HG02852 (cell line): ENCODE measurements around the gene ANO6.

Experiments used
- ATAC-seq: cut with Tn5 transposase; IDR thresholded peaks from one replicate; pipeline ENCODE4 v1.9.1; 2021; ENCODE audit warnings: mild to moderate bottlenecking, moderate library complexity; ENCODE audit not compliant: unreplicated experiment

ANO6 gene

GRCh38 chr12:45276154-45276755, 60.4 kb downstream of the ANO6 start:
- ATAC-seq, result no peak

GRCh38 chr12:45278447-45278846, 62.6 kb downstream of the ANO6 start:
- no peak for ATAC-seq

GRCh38 chr12:45279931-45280830, 64.3 kb downstream of the ANO6 start:
- no peak for ATAC-seq

- ATAC-seq, result no peak
Observed at GRCh38 chr12:45281994-45282393, 66.1 kb downstream of the ANO6 start.

GRCh38 chr12:45282411-45282810, 66.5 kb downstream of the ANO6 start:
- ATAC-seq, result no peak

GRCh38 chr12:45284096-45284901, 68.4 kb downstream of the ANO6 start:
- ATAC-seq, result no peak

GRCh38 chr12:45285717-45286116, 69.8 kb downstream of the ANO6 start:
- no peak for ATAC-seq

GRCh38 chr12:45286621-45287020, 70.7 kb downstream of the ANO6 start:
- ATAC-seq, result no peak

- no peak for ATAC-seq
Observed at GRCh38 chr12:45289245-45290215, 73.6 kb downstream of the ANO6 start.

GRCh38 chr12:45290216-45290605, 74.3 kb downstream of the ANO6 start:
- no peak for ATAC-seq

GRCh38 chr12:45291518-45291917, 75.6 kb downstream of the ANO6 start:
- ATAC-seq, result no peak

- no peak for ATAC-seq
Observed at GRCh38 chr12:45292486-45293195, 76.7 kb downstream of the ANO6 start.

- no peak for ATAC-seq
Observed at GRCh38 chr12:45294906-45295305, 79.0 kb downstream of the ANO6 start.

GRCh38 chr12:45296046-45296586, 80.2 kb downstream of the ANO6 start:
- ATAC-seq, result no peak

- no peak for ATAC-seq
Observed at GRCh38 chr12:45298047-45298446, 82.2 kb downstream of the ANO6 start.

- no peak for ATAC-seq
Observed at GRCh38 chr12:45298721-45299692, 83.1 kb downstream of the ANO6 start.

- no peak for ATAC-seq
Observed at GRCh38 chr12:45302621-45303369, 86.9 kb downstream of the ANO6 start.

- no peak for ATAC-seq
Observed at GRCh38 chr12:45303945-45304344, 88.0 kb downstream of the ANO6 start.
